Mammary epithelial cell (primary cell): ENCODE measurements around the gene HBE1.

Source experiments
- EZH2 ChIP-seq: IDR thresholded peaks from 2 replicates; pipeline ENCODE4 v1.6.1; 2012; ENCODE audit warnings: low read length, inconsistent platforms, borderline replicate concordance
- TF ChIP-seq, protein P1 (sequence below), 2 donors: IDR thresholded peaks in 1 of 2; conservative IDR thresholded peaks in 1 of 2; 2 replicates each; pipeline ENCODE4 v1.5.1; 2011 to 2012; ENCODE audit warnings: inconsistent platforms in 2 of 2, low read length in 2 of 2, mild to moderate bottlenecking in 2 of 2, control low read depth in 1 of 2, low read depth in 1 of 2; ENCODE audit not compliant: insufficient read depth in 1 of 2; ENCODE audit errors: extremely low read depth in 1 of 2

DNA sequence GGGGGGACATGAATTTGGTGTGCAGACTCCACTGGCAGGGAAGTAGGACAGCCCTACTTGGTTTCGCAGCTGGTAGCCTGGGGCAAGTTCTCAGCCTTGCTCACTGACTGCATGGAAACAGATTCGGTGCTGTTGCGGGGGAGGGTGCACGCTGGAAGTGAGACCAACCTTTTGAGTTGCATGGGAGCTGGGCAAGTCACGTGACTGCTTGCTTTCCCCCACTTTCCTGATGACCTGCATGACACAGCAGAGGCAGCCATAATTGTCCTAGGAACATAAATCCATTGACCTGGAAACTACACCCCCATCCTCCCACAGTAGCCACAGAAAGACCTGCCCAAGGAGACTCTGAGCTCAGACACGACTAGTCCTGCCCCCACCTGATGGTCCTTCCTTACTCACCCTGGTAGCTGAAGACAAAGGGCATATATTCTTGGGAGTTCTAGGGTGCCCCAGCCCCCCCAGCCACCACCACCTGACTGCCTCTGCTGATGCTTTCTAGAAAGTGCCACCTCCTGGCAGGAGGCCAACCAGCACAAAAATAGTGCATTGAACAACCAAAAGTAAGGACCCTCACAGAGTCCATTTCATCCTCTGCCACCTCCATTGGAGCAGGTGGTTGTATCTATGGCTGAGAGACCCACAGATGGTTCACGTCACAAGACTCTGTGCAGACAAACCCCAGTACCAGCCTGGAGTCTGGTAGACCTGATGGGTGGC is 11.0 kb downstream of the HBE1 start:
- TF ChIP-seq, protein P1, sequence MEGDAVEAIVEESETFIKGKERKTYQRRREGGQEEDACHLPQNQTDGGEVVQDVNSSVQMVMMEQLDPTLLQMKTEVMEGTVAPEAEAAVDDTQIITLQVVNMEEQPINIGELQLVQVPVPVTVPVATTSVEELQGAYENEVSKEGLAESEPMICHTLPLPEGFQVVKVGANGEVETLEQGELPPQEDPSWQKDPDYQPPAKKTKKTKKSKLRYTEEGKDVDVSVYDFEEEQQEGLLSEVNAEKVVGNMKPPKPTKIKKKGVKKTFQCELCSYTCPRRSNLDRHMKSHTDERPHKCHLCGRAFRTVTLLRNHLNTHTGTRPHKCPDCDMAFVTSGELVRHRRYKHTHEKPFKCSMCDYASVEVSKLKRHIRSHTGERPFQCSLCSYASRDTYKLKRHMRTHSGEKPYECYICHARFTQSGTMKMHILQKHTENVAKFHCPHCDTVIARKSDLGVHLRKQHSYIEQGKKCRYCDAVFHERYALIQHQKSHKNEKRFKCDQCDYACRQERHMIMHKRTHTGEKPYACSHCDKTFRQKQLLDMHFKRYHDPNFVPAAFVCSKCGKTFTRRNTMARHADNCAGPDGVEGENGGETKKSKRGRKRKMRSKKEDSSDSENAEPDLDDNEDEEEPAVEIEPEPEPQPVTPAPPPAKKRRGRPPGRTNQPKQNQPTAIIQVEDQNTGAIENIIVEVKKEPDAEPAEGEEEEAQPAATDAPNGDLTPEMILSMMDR (conservative IDR thresholded peaks at IDR 0.05 in 1 of 2, IDR thresholded peaks at IDR 0.05 in 1 of 2; ENCODE audit: extremely low read depth in 1 of 2, insufficient read depth in 1 of 2, low read depth in 1 of 2, low read length in 2 of 2) = no peak
- no peak for TF ChIP-seq EZH2
